DND-41 (cell line): ENCODE data around the gene AJAP1.

Source experiments
- EZH2 ChIP-seq: IDR thresholded peaks from 3 replicates; pipeline ENCODE4 v1.6.1; 2012; ENCODE audit warnings: borderline replicate concordance, low read depth, mild to moderate bottlenecking, moderate library complexity, low read length, inconsistent platforms; ENCODE audit not compliant: severe bottlenecking
- TF ChIP-seq, protein P1 (sequence below): IDR thresholded peaks from 2 replicates; pipeline ENCODE4 v1.5.1; 2012; ENCODE audit warnings: borderline replicate concordance, low read length, moderate library complexity, mild to moderate bottlenecking; ENCODE audit not compliant: poor library complexity, severe bottlenecking; ENCODE audit errors: extremely low read depth

DNA sequence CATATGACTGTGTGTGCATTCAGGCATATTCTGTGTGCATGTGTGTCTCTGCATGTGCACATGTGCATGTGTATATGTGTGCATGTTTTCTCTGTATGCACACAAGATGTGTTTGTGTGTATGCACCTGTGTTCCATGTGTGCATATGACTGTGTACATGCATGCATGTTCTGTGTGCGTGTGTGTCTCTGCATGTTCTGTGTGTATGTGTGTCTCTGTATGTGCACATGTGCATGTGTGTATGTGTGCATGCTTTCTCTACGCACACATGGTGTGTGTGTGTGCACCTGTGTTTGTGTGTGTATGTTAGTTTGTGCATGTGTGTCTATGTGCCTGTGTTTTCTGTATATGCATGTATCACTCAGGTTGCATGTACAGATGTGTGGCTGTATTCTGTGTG is 42.3 kb downstream of the AJAP1 start:
- TF ChIP-seq, protein P1, sequence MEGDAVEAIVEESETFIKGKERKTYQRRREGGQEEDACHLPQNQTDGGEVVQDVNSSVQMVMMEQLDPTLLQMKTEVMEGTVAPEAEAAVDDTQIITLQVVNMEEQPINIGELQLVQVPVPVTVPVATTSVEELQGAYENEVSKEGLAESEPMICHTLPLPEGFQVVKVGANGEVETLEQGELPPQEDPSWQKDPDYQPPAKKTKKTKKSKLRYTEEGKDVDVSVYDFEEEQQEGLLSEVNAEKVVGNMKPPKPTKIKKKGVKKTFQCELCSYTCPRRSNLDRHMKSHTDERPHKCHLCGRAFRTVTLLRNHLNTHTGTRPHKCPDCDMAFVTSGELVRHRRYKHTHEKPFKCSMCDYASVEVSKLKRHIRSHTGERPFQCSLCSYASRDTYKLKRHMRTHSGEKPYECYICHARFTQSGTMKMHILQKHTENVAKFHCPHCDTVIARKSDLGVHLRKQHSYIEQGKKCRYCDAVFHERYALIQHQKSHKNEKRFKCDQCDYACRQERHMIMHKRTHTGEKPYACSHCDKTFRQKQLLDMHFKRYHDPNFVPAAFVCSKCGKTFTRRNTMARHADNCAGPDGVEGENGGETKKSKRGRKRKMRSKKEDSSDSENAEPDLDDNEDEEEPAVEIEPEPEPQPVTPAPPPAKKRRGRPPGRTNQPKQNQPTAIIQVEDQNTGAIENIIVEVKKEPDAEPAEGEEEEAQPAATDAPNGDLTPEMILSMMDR, result no peak
- no peak for TF ChIP-seq EZH2
